Activated CD4-positive, alpha-beta memory T cell treated with anti-CD3 and anti-CD28 coated beads, Interleukin-2, amount 10 ng/mL, durations not matched to agents 7 days and 5 days (primary cell): Measurements from ENCODE around the gene POLRMT. TPM values are rescaled to one million over a fixed set of nuclear protein-coding genes. Genes with fewer than 3 reads are reported as not detected.

Experiments used
- CTCF ChIA-PET: fragments of 350-600 bp; sonication (Branson Sonifier 250); formaldehyde crosslinking; loops from one replicate; lab custom pipeline; 2021; ENCODE audit warnings: antibody characterized with exemption, inconsistent platforms; lab: Charles Lee
- POLR2A ChIA-PET: fragments of 350-600 bp; sonication (Branson Sonifier 250); formaldehyde crosslinking; loops from one replicate; lab custom pipeline; 2021; ENCODE audit warnings: antibody characterized with exemption; lab: Charles Lee
- DNase-seq: peaks from one replicate; pipeline ENCODE4 v3.0.0-alpha.2; 2020
- H3K27ac Mint-ChIP-seq: one replicate; pipeline ENCODE4 v1.8.0; 2021; ENCODE audit warnings: mild to moderate bottlenecking, mixed read lengths
- H3K27me3 Mint-ChIP-seq: one replicate; pipeline ENCODE4 v1.8.0; 2021; ENCODE audit warnings: mixed read lengths
- H3K36me3 Mint-ChIP-seq: one replicate; pipeline ENCODE4 v1.8.0; 2021; ENCODE audit warnings: low read depth, mixed read lengths
- H3K4me1 Mint-ChIP-seq: one replicate; pipeline ENCODE4 v1.8.0; 2021; ENCODE audit warnings: mixed read lengths
- H3K4me3 Mint-ChIP-seq: one replicate; pipeline ENCODE4 v1.8.0; 2021; ENCODE audit warnings: mild to moderate bottlenecking, mixed read lengths
- H3K9me3 Mint-ChIP-seq: one replicate; pipeline ENCODE4 v1.8.0; 2021; ENCODE audit warnings: mixed read lengths
- total RNA-seq, 2 experiments: library from RNA; stranded (reverse); gene quantifications; one replicate each; pipeline ENCODE4 v1.2.3, GENCODE V29; 2021

Gene POLRMT
- total RNA-seq, result 10 to 100 TPM; 44.8 to 45.1 TPM

- no peaks in the 10 kb centered on the region for H3K27me3 Mint-ChIP-seq
- ChIA-PET CTCF (interaction anchor here (0.7 kb wide), 1 partner anchor 77 kb away, joined by 4 read pairs; no protein-coding TSS in a partner anchor), POLR2A (interaction anchor here (1.0 to 2.6 kb wide), 9 partner anchors 12 to 122 kb away, joined by 3 to 15 read pairs (median 4); partner anchors contain the start of gene RNF126)
- peak within 1 kb of the TSS; percentile 95 for H3K4me3 Mint-ChIP-seq
- no peaks in the 10 kb centered on the region for H3K9me3 Mint-ChIP-seq
- H3K4me1 Mint-ChIP-seq, result peaks cover 37% of the 10 kb centered on the region
- H3K27ac Mint-ChIP-seq, result peak within 1 kb of the TSS; percentile 89
- peaks cover 19% of the 10 kb centered on the region for H3K36me3 Mint-ChIP-seq
- peak; percentile 98 for DNase-seq
Measured at GRCh38 chr19:633068-633785, at the start of gene POLRMT. POLRMT (minus strand) TSS chr19:633537; CDS start chr19:633512, 25 bp downstream.

GRCh38 chr19:682678-683320 is 49.5 kb upstream of the POLRMT start:
- no peaks in the 10 kb centered on the region for H3K9me3 Mint-ChIP-seq
- no peak overlapping the region for H3K27ac Mint-ChIP-seq
- H3K36me3 Mint-ChIP-seq, result no peaks in the 10 kb centered on the region
- POLR2A ChIA-PET, result no interaction called here
- H3K4me1 Mint-ChIP-seq, result peaks cover 4% of the 10 kb centered on the region
- no peak overlapping the region for H3K4me3 Mint-ChIP-seq
- DNase-seq, result no peak
- CTCF ChIA-PET, result no interaction called here
- H3K27me3 Mint-ChIP-seq, result peaks cover under 1% of the 10 kb centered on the region

GRCh38 chr19:681029-682019 is 48.0 kb upstream of the POLRMT start:
- H3K4me1 Mint-ChIP-seq, result peaks cover 4% of the 10 kb centered on the region
- peaks cover 4% of the 10 kb centered on the region for H3K27me3 Mint-ChIP-seq
- ChIA-PET CTCF (no interaction called here), POLR2A (interaction anchor here (1.2 to 2.8 kb wide), 2 partner anchors 18 to 175 kb away, joined by 4 to 11 read pairs; partner anchors contain the start of gene RNF126)
- H3K4me3 Mint-ChIP-seq, result peak overlapping the region; percentile 82
- H3K36me3 Mint-ChIP-seq, result no peaks in the 10 kb centered on the region
- H3K27ac Mint-ChIP-seq, result peak overlapping the region; percentile 99
- no peak for DNase-seq
- no peaks in the 10 kb centered on the region for H3K9me3 Mint-ChIP-seq

- Mint-ChIP-seq H3K9me3 (no peaks in the 10 kb centered on the region), H3K36me3 (no peaks in the 10 kb centered on the region), H3K4me3 (peak overlapping the region; percentile 82), H3K27me3 (peaks cover 8% of the 10 kb centered on the region), H3K27ac (peak overlapping the region; percentile 99), H3K4me1 (peaks cover 4% of the 10 kb centered on the region)
- POLR2A ChIA-PET, result interaction anchor here (0.8 to 2.8 kb wide), 5 partner anchors 11 to 174 kb away, joined by 3 to 18 read pairs (median 4); partner anchors contain the start of gene RNF126
- CTCF ChIA-PET, result interaction anchor here (0.6 kb wide), 1 partner anchor 17 kb away, joined by 6 read pairs; the partner anchor contains the start of gene RNF126
- peak; percentile 100 for DNase-seq
Measured at GRCh38 chr19:680287-681028, 47.1 kb upstream of the POLRMT start.

GRCh38 chr19:679418-680286 is 46.3 kb upstream of the POLRMT start:
- H3K27ac Mint-ChIP-seq, result peak overlapping the region; percentile 52
- peaks cover 7% of the 10 kb centered on the region for H3K4me1 Mint-ChIP-seq
- no peaks in the 10 kb centered on the region for H3K9me3 Mint-ChIP-seq
- POLR2A ChIA-PET, result interaction anchor here (0.8 to 2.8 kb wide), 4 partner anchors 10 to 60 kb away, joined by 3 to 18 read pairs (median 7); partner anchors contain the start of gene RNF126
- CTCF ChIA-PET, result interaction anchor here (0.6 to 0.9 kb wide), 2 partner anchors 16 to 17 kb away, joined by 3 to 6 read pairs; partner anchors contain the start of gene RNF126
- H3K36me3 Mint-ChIP-seq, result no peaks in the 10 kb centered on the region
- peak; percentile 41 for DNase-seq
- peak overlapping the region; percentile 82 for H3K4me3 Mint-ChIP-seq
- H3K27me3 Mint-ChIP-seq, result peaks cover 14% of the 10 kb centered on the region

GRCh38 chr19:678791-679388 is 45.6 kb upstream of the POLRMT start:
- no peaks in the 10 kb centered on the region for H3K9me3 Mint-ChIP-seq
- peaks cover 7% of the 10 kb centered on the region for H3K4me1 Mint-ChIP-seq
- ChIA-PET POLR2A (interaction anchor here (1.0 to 2.8 kb wide), 3 partner anchors 16 to 61 kb away, joined by 3 to 18 read pairs (median 11); partner anchors contain the start of gene RNF126), CTCF (interaction anchor here (0.9 kb wide), 1 partner anchor 16 kb away, joined by 3 read pairs; the partner anchor contains the start of gene RNF126)
- H3K4me3 Mint-ChIP-seq, result peak overlapping the region; percentile 58
- peaks cover 14% of the 10 kb centered on the region for H3K27me3 Mint-ChIP-seq
- DNase-seq, result no peak
- H3K36me3 Mint-ChIP-seq, result no peaks in the 10 kb centered on the region
- H3K27ac Mint-ChIP-seq, result no peak overlapping the region

- DNase-seq, result no peak
- ChIA-PET CTCF (interaction anchor here (1.1 kb wide), 1 partner anchor 57 kb away, joined by 4 read pairs; no protein-coding TSS in a partner anchor), POLR2A (interaction anchor here (2.1 kb wide), 1 partner anchor 14 kb away, joined by 11 read pairs; the partner anchor contains the start of gene RNF126)
- Mint-ChIP-seq H3K27me3 (peaks cover 18% of the 10 kb centered on the region), H3K9me3 (no peaks in the 10 kb centered on the region), H3K4me3 (no peak overlapping the region), H3K4me1 (peaks cover 7% of the 10 kb centered on the region), H3K27ac (no peak overlapping the region), H3K36me3 (no peaks in the 10 kb centered on the region)
Measured at GRCh38 chr19:677601-678436, 44.5 kb upstream of the POLRMT start.

GRCh38 chr19:677201-677600 is 43.9 kb upstream of the POLRMT start:
- DNase-seq, result no peak

GRCh38 chr19:676339-677105 is 43.2 kb upstream of the POLRMT start, which contains the start of gene FSTL3:
FSTL3 (plus strand) TSS chr19:676392; CDS start chr19:676424, 32 bp downstream.
- ChIA-PET CTCF (interaction anchor here (0.6 to 1.6 kb wide), 3 partner anchors 58 to 187 kb away, joined by 3 to 4 read pairs (median 3); no protein-coding TSS in a partner anchor), POLR2A (interaction anchor here (0.7 to 2.1 kb wide), 3 partner anchors 8 to 13 kb away, joined by 3 to 11 read pairs (median 3); partner anchors contain the start of gene RNF126)
- no peak within 1 kb of the TSS for H3K27ac Mint-ChIP-seq
- no peaks in the 10 kb centered on the region for H3K9me3 Mint-ChIP-seq
- no peak for DNase-seq
- peaks cover 18% of the 10 kb centered on the region for H3K27me3 Mint-ChIP-seq
- peaks cover 7% of the 10 kb centered on the region for H3K4me1 Mint-ChIP-seq
- no peaks in the 10 kb centered on the region for H3K36me3 Mint-ChIP-seq
- no peak within 1 kb of the TSS for H3K4me3 Mint-ChIP-seq

More at GRCh38 chr19:677201-677600, 43.9 kb upstream of the POLRMT start:
- Mint-ChIP-seq H3K4me3 (no peak overlapping the region), H3K4me1 (peaks cover 7% of the 10 kb centered on the region), H3K36me3 (no peaks in the 10 kb centered on the region), H3K27ac (no peak overlapping the region), H3K27me3 (peaks cover 18% of the 10 kb centered on the region), H3K9me3 (no peaks in the 10 kb centered on the region)
- ChIA-PET CTCF (interaction anchor here (1.1 kb wide), 1 partner anchor 57 kb away, joined by 4 read pairs; no protein-coding TSS in a partner anchor), POLR2A (interaction anchor here (1.2 to 2.1 kb wide), 2 partner anchors 9 to 14 kb away, joined by 3 to 11 read pairs; partner anchors contain the start of gene RNF126)
